ENCODE results near the gene NCKAP5L.
A peak's percentile ranks its signal among the peaks of the same experiment; 100 is the strongest.
"Not testable (repeated sequence)": the region's sequence is repeated elsewhere in the genome, so short reads cannot be mapped to it uniquely, and the experiment has no call there.

The NCKAP5L gene

DNA sequence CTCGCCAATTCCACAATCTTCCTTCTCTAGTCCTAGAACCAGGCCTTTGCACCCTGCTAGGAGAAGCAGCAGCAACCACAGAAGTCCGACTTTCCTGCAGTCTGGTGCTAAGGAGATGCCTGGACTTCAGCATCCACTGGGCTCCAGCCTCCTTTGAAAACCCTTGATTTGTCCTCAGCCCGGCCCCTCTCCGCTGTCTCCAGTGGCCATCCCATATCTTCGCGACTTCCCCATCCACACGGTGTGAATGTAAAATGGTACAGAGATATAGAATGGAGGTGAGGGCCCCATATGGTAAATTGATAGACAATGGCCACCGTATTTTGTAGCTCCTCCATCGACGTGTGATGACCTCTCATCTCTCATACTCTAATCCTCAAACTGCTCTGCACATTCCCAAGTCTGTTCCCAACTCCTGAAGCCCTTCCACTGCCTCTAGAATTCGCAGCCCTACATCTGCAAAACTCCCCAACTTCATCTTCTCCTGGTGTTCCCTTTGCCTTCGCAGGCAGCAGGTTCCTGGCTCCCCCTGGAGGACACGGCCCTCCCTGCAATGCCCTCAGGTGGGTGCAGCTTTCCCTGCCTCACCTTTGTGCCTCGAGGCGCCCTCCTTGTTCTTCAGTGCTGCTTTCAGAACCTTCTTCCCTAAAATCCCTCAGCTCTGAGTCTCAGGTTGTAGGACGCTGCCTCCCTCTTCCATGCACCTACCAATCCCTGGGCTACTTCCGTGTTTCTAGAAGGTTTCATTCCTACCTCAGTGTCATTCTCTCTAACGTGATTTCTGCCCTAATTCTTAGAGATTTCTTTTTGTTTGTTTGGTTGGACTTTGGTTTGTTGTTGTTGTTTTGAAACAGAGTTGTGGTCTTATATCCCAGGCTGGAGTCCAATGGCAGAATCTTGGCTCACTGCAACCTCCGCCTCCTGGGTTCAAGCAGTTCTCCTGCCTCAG lies 50.1 kb downstream of the NCKAP5L start:
- DNase-seq = peak; percentile 28

DNA sequence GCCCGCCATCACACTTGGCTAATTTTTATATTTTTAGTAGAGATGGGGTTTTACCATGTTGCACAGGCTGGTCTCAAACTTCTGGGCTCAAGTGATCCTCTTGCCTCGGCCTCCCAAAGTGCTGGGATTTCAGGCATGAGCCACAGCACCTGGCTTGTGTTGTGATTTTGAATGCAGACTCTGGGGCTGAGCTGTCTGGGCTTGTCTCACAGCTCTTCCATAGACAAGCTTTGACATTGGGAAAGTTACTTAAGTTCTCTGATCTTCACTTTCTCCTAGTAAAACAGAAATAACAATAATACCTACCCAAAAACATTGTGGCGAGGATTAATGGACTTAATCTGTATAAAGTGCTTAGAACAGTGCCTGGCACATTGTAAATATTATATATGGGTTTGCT lies 50.9 kb downstream of the NCKAP5L start:
- no peak for DNase-seq

DNA sequence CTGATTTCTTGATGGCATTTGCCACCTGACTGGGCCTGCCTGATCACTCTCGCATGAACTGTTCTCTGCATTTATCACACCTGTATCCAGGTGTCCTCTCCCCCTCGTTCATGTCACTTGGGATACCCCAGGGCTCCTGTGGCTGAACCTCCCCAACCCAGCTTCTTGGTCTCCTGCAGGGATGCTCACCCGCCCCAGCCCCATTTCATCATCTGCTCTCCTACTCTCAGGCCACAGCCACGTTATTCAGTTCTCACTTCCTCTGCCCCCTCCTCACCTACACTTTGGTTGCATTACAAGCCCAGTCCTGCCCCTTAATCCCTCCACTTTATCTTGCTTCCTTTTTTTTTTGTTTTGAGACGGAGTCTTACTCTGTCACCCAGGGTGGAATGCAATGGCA lies 51.4 kb downstream of the NCKAP5L start:
- DNase-seq = no peak

DNA sequence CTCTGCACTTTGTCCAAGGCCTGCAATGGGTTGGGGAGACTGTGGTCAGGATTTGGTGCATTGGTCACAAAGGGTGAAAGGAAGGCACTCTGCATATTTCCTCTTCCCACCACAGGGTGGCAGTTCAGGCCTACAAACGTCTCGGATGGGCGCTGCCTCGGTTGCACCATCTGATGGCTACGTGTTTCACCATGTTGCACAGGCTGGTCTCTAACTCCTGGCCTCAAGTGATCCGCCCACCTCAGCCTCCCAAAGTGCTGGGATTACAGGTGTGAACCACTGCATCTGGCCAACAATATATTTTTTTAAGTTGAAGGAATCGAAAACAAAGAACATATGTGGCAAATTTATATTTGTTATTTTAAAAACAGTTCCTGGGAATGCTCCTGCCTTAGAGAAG lies 51.8 kb downstream of the NCKAP5L start:
- DNase-seq = no peak

DNA sequence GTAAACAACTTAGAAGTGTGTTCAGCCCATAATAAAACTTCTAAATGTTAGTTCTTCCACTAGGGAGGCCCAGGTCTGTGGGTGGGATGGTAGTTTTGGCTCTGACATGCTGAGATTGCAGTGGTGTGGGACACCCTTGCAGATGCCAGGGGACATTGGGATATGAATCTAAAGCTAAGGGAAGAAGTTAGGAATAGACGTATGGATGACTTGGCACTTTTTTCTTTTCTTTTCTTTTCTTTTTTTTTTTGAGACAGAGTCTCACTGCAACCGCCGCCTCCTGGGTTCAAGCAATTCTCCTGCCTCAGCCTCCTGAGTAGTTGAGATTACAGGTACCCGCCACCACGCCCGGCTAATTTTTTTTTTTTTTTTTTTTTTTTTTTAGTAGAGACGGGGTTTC lies 55.1 kb downstream of the NCKAP5L start:
- not testable (repeated sequence) for DNase-seq

DNA sequence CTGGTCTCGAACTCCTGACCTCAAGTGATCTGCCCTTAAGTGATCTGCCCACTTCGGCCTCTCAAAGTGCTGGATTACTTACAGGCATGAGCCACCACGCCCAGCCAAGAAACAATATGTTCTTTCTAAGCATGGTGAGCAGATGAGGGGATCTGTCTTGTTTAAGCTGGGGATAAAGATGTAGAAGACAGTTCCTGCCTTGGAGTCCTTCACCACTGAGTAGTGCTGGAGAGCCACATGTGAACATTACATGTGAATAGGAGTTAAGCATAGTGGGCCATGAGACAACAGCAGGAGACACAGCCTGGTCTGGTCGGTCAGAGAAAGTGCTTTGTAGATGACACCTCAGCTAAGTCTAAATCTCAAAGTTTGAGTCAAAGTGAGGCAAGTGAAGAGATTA lies 60.9 kb downstream of the NCKAP5L start:
- DNase-seq = no peak

DNA sequence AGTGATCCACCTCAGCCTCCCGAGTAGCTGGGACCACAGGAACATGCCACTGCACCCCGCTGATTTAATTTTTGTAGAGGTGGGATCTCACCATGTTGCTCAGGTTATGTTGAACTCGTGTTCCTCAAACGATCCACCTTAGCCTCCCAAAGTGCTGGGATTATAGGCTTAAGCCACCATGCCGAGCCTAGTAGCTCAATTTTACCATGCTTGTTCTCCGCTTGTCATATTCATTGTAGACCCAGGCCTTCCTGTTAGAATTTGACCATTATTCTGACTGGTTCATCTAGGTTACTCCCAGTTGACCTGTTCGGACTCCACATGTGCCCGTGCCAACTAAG lies 62.1 kb downstream of the NCKAP5L start:
- no peak for DNase-seq

DNA sequence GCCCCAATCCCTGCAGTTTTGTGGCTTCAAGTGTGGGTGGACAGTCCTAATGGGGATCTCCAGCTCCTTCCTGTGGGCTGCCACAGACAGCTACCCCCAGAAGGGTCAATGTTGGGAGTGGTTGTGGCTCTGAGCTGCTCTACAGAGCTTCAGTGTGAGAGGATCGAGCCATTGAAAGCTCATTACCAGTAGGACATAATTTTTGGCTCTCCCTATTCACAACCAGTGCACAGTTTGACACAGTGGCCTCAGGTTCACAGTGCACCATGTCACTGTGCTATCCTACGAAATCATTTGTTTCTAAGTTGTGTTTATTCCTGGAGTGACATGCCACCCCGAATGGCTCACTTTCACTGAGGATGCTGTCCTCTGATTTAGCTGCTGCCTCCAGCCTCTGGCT lies 64.1 kb downstream of the NCKAP5L start:
- DNase-seq = no peak

DNA sequence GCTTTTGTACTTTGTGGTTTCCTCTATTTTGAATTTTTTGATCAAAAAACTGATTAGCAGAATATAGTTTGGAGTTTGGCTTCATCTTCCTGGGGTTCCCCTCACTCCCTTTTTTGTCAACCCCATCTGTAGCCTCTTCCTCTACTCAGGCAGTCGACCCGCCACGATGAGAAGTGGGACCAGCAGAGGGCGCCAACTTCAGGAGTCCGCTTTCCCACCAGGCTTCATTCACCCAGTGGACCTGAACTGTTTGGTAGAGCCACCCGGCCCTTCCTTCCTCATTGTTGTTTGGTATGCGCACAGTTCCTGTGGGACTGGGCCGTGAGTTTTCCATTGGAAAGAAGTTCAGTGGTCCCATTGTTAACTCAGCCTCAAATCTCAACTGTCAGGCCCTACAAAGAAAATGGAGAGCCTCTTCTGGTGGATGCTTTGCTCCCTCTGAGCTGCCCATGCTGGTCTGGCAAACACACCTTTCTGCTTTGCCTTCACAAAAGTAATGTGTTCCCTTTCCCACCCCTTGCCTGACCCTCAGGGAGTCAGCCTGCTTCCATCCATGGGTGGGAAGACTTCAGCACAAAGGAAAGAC lies 65.1 kb downstream of the NCKAP5L start:
- peak; percentile 16 for DNase-seq

DNA sequence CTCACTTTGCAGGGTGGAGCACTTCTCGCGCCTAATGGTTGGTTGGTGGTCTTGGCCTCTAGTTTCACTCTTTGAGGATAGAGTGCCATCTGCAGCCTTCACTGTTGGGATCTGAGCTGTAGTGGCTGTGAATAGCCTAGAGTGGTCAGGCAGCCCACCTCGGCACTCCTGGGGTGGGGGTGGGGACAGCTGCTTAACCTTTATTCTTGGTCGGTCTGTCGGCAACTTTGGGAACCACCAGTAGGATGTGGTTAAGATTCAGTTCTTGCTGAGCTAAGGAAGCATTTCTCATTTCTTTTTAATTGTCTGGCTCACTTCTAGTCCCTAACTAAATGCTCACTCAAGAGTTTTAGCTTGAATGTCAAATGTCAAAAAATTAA lies 65.8 kb downstream of the NCKAP5L start:
- DNase-seq = no peak

DNA sequence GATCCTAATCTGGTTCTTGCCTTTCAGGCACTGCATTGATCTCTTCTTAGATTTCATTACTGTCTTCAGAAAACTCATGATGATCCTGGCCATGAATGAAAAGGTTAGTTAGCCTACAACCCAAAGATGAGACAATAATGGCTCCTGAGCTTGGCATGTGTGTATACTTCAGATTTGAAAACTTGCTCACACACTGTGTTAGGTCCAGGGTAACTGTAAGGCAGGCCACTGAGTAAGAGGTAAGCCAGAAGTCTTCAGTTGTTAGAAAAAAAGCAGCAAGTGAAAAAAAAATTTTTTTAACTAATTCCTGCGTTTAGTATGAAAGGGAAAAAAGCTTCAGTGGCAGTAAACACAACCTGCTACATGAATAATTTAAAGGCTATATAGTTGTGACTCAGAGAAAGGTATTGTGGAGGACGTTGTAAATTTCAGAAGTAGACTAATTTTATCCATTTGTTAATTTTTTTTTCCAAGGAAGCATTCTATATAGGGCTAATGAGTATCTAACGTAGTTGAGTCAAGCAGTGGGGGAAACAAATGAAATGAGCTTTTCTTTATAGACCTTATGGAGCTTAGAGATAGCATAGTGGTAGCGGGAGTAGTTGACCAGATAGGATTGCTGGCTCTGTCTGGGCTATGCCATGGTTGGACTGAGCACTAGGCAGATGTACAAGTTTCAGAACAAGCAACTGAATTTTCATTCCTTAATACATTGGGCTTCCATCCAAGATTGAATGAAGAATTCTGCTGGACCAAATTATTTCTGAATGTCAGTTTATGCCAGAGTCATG lies 66.3 kb downstream of the NCKAP5L start:
- DNase-seq = no peak

DNA sequence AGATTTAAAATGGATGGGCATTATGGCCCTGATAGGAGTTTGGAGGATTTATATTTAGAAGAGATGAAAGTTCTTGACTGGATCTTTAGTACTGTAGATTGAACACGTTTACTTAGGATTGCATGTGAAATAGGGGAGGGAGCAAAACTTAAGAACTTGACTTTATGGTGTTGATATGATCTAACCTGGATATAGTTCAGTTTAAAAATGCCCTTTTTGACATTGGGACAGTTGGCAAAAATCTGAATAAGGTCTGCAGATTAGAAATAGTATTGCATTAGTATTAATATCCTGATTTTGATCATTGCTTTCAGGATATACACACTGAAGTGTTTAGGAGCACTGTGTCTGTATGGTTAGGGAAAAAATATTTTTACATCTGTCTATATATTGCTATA lies 77.2 kb downstream of the NCKAP5L start:
- DNase-seq = no peak

DNA sequence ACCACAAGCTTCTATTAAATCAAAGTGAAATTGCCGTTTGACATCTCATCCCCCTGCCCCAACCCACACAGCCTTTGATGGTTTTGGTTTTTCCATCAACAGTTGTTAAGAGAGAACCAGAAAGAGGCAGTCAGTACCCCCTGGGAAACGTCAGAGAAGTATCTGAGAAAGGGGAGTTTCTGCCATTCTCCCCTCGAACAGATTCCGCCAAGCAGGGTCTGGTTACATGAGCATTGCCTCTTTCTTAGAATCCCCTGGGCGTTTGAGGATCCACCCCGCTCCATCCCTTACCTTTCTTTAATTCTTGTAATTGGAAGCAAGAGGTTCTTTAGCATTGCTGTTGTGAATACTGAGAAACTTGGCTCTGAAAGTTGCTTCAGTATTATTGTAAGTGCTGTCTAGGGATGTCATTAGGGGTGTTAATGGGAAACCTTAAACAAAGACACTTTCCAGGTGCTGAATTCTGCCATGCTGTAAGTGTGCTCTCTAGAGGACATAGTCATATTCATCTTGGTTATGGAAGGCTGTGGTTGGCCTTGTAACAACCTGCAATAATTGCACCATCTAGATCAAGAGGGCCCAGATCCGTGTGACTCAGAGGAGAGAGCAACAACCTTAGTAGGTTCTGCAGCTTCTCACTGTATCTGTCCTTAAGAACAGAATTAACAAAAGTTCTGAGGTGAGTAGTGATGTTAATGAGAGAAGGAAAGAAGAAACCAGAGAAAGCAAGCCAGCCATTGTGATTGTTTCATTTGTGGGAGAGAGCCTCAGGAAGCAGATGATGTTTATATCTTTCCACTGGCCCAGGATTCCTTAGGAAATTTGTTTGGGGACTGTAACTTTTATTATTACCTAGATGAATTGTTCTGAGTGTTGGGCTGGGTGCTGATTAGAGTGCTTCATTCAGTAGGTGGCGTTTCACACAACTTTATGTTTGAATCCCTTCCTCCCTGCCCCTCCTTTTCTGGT lies 77.9 kb downstream of the NCKAP5L start:
- no peak for DNase-seq

DNA sequence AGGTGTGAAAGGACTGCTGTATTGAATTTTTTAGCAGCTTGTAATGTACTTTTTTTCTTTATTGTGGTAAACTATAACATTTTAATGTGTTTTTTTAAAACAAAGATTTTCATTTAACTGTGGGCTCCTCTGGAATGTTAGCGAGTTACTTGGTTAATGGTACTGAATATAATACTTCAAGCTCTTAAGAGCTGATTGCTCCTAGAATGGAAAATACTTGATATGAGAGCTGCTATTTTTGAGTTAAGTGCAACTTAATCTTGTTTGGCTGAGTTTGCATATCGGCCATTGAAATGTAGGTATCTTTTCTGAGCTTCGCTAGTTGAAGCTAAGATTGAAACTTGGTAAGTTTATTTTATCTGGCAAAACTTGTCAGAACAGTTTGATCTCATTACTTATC lies 79.4 kb downstream of the NCKAP5L start:
- DNase-seq = no peak

DNA sequence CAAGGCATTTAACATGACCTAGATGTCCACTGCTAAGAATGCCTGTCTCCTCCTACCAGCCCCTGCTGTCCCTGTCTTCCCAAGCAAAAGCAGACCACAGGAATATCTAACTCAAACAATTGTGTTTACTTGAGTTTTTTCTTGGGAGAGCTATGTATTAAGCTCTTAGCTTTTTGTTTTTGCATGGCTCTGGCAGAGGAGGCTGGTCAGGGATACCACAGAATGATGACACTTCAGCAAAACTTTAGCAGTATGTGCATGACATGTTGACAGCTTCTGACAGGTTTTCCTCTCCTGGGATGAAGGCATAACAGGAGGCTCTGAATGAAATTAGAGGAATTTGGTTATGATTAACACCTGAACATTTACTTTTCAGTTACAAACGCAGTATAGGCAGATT lies 79.9 kb downstream of the NCKAP5L start:
- DNase-seq = no peak

DNA sequence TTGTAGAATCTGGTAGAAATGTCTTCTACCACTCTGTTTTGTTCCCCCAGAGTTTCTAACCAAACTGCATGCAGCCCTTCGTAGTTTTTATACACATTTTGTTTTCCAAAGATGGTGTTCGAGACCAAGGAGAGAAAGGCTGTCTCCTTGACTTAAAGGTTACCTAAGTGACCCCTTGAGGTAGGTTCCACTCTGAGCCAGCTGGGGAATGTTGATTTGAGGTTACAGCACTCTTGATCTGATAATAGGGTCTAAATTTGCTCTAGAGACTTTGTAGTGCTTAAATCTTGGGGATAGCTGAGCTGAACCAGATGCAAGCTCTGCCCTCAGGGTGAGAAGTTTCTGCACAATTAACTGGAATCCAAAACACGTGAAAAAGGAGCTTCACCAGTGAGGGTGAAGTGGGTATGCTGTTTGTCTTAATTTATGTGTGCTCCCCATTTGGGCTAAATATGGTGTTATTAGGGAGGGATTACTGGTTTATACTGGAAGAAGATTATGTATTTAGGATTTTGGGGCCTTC lies 83.8 kb downstream of the NCKAP5L start:
- no peak for DNase-seq

DNA sequence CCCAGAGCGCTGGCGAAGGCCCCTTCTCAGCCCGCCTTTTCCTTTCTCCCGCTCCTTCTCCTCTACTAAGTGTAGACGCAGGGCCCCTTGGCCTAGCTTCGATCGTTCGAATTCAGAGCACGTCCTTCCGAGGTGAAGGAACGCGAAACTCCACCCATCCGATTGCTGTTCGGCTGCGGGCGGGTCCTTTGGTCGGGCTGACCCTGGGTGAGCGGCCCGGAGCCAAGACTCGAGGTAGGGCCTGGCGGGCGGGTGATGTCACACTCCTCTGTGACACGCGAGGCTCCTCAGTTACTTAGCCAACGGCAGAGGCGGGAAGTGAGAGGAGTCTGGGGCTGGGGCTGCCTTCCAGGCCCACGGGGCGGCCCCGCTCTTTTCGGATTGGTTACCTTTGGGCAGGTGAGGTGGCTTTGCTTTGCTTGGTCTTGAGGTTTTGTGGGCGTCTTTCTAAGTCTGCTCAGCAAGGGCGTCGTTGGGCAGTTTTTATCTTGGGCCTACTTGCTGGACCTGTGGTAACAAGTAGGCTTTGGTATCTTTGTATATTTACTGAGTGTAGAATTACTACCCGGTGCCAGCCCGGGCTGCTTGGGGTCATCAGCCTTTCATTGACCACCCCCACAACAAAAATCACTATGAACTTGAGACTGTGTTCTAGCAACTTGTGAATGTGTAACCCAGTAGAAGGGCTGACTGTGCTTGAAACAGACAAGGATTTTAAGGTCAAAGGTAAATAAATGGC lies 86.2 kb downstream of the NCKAP5L start:
- DNase-seq = peak; percentile 73
